HG03280 (cell line): ENCODE results near the gene FARP1.
"Not testable (repeated sequence)": the region's sequence is repeated elsewhere in the genome, so short reads cannot be mapped to it uniquely, and the experiment has no call there.

ENCODE experiments used
- ATAC-seq: cut with Tn5 transposase; IDR thresholded peaks from one replicate; pipeline ENCODE4 v1.9.1; 2021; ENCODE audit warnings: mild to moderate bottlenecking, moderate library complexity; ENCODE audit not compliant: unreplicated experiment

FARP1 gene

DNA sequence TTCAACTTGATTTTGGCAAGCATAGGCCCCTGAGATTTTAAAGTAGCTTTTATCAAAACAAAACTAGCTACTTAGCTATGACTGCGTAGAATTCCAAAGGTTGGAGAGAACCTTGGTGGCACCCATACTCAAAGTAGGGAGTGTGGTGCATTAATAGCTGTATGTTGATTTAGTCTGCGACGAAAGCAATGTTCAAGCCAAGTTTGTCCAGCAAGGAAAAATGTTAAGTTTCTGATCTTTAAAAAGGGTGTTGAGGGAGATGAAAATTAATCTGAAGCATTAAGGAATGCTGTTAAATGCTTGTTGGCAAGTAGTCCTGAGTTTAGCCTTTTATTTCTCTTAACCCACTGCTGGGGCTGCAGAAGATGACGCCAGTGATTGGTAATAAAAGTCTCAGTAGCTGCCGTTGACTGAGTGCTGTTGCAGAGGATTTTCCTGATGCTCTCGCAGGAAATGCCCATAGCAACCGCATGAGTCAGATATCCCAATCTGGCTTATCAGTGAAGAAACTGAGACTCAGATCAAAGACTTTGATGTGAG is 110.1 kb downstream of the FARP1 start:
- ATAC-seq = no peak

DNA sequence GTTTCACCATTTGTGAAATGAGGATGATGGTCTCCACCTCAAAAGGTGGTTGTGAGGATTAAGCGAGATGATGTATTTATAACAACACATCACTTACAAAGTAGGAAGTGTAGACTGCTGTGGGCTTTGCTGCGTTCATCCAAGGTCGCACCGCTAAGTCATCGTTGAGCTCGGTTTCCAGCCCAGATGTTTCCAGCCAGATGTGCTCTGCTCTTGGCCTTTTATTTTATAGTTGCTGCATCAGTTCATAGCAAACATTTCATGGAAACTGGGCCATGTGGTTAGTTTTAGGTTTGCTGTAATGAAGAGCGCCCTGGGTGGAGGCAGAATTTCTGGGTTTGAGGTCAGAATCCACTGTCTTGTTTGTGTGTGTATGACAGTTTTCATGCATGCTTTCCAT is 110.6 kb downstream of the FARP1 start:
- ATAC-seq = no peak

DNA sequence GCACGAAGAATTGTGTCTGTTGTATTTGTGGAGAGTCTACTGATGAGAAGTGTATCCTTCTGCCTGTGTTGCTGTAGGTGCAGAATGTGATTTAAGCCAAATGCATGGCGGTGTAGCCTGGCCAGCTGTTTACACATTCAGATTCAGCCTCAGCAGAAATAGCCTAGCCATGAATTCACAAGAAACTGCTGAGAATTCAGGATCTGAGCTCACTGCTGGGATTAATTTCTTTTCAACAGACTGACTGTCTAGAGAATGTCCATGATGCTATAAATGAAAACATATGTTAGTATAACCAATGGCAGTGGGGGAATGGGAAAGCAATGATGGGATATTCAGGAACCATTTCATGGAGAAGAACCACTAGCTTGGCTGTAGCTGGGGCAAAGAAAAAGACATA is 111.6 kb downstream of the FARP1 start:
- ATAC-seq = no peak

GRCh38 chr13:98258226-98258625 is 115.3 kb downstream of the FARP1 start:
- no peak for ATAC-seq

GRCh38 chr13:98260357-98261164 is 117.7 kb downstream of the FARP1 start:
- ATAC-seq = no peak

DNA sequence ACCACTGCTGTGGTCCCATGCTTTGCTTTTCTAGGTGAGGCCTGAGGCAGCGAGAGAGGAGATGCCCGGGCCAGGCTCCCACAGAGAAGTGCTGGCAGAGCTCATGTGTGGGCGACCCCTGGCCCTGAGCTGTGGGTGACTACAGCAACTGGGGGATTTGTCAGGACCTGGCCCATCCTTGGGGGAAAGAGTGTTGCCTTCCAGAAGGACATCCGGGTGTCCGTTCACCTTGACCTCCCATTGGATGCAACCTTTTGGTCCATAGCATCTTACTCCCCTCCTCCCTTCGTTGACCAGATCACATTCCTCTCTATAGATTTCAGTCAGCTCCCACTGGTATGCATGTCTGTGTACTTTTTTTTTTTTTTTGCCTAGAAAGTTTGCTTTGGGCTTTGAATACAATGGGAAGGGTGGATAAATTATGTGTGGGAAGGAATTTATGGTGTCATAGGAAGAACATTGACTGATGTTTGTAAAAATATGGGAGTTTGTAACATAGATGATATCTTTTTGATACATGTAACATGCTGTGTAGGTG is 118.3 kb downstream of the FARP1 start:
- no peak for ATAC-seq

GRCh38 chr13:98262292-98262691 is 119.4 kb downstream of the FARP1 start:
- ATAC-seq = no peak

DNA sequence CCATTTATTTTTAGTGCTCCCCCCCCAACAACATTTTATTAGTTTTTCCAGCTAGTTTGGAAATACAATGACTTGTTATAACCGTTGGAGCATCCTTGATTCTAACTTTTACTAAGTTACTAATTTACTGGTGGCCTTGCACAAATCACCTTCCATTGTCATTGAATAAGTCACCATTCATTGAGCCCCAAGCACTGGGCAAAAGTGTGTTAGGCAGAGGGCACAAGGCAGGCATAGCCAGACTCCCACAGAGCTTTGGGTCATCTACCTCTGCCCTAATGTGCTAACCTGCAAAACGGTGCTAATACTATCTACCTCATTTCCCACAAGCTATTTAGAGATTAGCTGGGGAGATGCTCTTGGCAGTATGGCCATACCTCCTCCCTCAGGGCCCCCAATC is 120.9 kb downstream of the FARP1 start:
- no peak for ATAC-seq

DNA sequence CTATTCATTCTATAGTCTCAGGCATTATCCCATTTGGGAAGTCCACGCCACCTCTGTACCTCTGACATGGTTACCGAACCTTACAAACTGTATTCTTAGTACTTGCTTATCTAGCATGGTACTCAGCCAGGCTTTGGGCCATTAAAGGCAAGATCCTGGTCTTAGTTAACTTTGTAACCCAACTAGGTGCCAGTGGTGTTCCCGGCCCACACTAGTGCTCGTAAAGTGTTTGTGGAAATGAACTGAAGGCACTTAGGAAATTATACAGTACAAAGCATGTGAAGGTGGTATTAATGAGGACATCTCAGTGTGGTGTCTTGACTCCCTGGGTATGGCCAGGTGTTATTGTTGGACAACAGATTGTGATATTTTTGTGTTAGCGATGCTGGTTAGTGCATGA is 122.0 kb downstream of the FARP1 start:
- ATAC-seq = no peak

DNA sequence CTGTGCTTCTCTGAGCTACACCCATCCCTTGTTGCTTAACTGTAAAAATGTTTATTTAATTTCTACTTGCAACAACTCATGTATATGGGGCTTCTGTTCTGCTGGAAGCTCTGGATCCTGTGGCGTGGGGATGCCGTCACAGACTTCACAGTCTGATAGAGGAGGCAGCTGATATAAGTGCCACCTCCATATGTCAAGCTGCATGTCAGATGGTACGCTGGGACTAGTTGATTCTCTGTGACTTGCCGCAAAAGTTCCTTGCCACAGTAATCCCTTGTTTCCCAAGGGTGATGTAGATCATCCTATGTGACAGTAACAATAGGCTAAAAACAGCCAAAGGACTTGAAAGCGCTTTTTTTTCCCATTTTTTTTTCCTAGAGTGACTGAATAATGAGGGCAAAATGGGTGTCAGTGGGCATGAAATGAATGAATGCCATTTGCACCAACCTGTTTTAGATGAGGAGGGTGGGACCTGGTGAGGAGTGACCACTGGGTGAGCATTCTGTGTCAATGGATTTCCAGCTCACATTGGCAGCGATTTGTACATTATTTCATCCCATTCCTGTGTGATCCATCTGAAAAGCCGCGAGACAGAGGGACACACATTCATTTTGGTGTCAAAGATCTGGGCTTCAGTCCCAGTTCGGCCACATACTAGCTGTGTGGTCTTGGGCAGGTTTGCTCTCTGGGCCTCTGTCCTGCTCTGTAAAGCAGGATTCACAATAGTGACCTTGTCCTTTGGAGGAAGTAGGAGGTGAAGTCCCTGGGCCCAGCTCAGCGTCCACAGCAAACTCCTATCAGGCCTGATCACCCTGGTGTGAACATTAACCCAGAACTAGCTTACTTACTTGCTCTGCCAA is 123.0 kb downstream of the FARP1 start:
- ATAC-seq = no peak

- peak; percentile 80 for ATAC-seq
These were observed 124.4 kb downstream of the FARP1 start for GRCh38 chr13:98267080-98267912.

GRCh38 chr13:98269386-98269785 is 126.5 kb downstream of the FARP1 start:
- no peak for ATAC-seq

DNA sequence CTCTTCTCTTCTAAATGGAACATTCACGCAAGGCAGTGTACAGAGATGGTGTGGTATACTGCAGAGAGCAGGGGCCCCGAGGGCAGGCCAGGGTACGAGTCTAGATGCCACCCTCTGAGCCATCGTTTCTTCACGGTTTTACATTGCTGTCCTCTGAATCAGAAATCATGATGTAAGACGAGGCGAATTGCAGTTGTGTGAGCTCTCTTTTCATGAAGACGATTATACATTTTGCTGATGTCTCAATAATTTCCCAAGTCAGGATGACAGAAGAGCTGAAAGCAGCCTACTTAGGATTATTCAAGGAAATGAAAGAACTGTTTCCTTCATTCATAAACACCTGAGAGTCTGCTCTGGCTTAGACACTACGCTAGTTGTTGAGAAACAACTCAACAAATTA is 127.9 kb downstream of the FARP1 start:
- no peak for ATAC-seq

- ATAC-seq = not testable (repeated sequence)
These were observed 128.8 kb downstream of the FARP1 start for GRCh38 chr13:98271646-98272045.

DNA sequence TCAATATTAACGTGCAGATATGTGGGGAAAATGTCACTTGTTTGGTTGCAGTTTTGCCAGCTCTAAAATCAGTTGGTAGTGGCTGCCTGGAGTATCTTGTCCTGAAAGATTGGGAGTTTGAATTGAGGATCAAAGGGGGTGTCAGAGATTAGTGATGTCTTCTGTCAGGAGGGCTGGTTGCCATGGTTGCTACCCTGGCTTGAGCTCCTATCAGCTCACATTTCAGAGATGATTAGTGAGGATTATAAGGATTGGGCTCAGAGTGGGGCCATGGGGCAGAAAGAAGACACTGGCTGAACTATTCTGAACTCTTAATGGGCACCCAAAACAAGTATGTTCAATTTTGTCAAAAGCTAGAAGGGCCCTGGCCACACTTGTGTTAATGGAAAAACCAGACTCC is 129.7 kb downstream of the FARP1 start:
- no peak for ATAC-seq

DNA sequence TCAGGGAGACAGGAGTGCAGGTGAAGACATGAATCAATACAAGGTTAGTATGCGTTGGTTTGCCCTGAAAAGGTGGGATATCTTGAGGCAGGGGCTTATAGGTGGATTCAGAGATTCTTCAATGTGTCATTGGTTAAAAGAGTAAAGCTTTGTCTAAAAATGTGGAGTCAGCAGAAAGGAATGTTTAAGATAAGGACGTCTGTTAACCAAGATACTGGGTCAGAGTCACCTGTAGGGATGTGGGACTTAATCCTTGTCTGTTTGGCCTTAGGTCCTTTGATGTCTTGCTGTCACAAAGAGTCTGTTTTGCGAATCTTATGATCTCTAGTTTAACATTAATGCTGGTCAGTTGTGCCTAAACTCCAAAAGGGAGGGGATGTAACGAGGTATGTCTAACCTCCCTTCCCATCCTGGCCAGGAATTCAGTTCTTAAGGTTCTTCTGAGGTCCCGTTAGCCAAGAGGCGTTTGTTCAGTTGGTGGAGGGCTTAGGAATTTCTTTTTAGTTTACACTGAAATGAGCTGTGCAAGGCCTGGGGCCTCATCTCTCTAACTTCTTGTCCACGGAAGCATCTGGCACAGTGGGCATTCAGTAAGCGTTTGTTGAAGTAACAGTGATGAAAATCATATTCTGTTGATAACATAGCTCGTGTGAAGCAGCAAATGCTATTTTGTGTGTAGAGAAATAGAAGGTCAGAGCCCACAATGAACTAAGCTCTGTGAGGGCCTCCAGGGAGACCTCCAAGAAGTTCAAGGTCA is 130.4 kb downstream of the FARP1 start:
- ATAC-seq = no peak

DNA sequence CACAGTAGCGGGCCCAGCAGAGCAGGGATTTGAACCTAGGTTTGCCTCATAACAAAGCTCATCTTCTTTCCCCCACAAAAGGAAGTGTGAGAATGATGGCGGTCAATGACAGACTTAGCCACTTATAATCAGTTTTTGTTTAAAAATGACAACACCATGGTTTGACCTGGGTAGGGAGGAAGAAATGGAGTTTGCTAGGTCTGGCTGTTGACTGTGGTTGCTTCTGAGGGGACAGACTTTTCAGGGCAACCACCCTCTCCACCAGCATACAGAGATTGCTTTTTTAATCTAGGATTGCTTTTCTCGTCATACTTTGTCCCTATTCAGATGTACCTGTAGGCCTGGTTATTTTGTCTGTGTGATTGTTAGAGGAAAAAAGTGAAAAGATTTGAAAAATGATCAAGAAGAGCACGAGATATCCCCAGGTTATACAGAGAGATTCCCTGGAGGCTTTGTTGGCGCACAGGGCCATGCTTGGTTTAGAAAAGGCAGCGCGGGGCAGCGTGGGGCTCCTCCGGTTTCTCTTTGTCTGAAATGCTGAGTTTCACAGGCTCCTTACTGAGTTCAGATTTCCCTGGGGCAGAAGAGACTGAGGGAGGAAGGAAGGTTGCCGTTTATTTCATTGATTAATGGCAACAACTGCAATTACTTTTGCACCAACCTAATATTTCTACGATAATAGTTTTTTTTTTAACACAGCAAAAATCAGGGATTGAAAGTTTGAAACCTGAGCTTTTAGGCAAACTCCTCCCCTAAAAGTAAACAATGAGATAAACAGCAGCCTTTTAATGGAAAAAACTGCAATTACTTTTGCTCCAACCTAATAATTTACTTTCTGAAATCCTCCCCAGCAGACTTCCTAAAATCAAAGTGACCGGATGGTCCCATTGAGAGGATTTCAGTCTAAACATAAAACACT is 131.2 kb downstream of the FARP1 start:
- no peak for ATAC-seq

- no peak for ATAC-seq
These were observed 132.1 kb downstream of the FARP1 start for GRCh38 chr13:98274921-98275487.
